Activated naive CD4-positive, alpha-beta T cell treated with anti-CD3 and anti-CD28 coated beads for 36 hours (primary cell): ENCODE measurements around the gene ONECUT3. TPM values are rescaled to one million over a fixed set of nuclear protein-coding genes. Genes with fewer than 3 reads are reported as not detected.

ENCODE experiments used
- CTCF ChIA-PET: fragments of 350-600 bp; sonication (Branson Sonifier 250); formaldehyde crosslinking; loops from one replicate; lab custom pipeline; 2021; ENCODE audit warnings: antibody characterized with exemption; lab: Charles Lee
- DNase-seq: peaks from one replicate; pipeline ENCODE4 v3.0.0-alpha.2; 2020
- H3K27ac Mint-ChIP-seq: one replicate; pipeline ENCODE4 v1.8.0; 2021; ENCODE audit warnings: mild to moderate bottlenecking, mixed read lengths
- H3K27me3 Mint-ChIP-seq: one replicate; pipeline ENCODE4 v1.8.0; 2021; ENCODE audit warnings: low read depth, mixed read lengths
- H3K36me3 Mint-ChIP-seq: one replicate; pipeline ENCODE4 v1.8.0; 2021; ENCODE audit warnings: low read depth, mixed read lengths
- H3K4me1 Mint-ChIP-seq: one replicate; pipeline ENCODE4 v1.8.0; 2021; ENCODE audit warnings: low read depth, mixed read lengths
- H3K4me3 Mint-ChIP-seq: one replicate; pipeline ENCODE4 v1.8.0; 2021; ENCODE audit warnings: mild to moderate bottlenecking, moderate library complexity, mixed read lengths
- H3K9me3 Mint-ChIP-seq: one replicate; pipeline ENCODE4 v1.8.0; 2021; ENCODE audit warnings: mixed read lengths
- intact Hi-C: fragments of 100-400 bp; cut with micrococcal nuclease; formaldehyde crosslinking; loops from one replicate; pipeline ENCODE4 v1.15.1; 2023
- total RNA-seq, 2 experiments: library from RNA; stranded (reverse); gene quantifications; one replicate each; pipeline ENCODE4 v1.2.3, GENCODE V29; 2021

The ONECUT3 gene
- total RNA-seq, 2 experiments from 2014 or later, result not detected

DNA sequence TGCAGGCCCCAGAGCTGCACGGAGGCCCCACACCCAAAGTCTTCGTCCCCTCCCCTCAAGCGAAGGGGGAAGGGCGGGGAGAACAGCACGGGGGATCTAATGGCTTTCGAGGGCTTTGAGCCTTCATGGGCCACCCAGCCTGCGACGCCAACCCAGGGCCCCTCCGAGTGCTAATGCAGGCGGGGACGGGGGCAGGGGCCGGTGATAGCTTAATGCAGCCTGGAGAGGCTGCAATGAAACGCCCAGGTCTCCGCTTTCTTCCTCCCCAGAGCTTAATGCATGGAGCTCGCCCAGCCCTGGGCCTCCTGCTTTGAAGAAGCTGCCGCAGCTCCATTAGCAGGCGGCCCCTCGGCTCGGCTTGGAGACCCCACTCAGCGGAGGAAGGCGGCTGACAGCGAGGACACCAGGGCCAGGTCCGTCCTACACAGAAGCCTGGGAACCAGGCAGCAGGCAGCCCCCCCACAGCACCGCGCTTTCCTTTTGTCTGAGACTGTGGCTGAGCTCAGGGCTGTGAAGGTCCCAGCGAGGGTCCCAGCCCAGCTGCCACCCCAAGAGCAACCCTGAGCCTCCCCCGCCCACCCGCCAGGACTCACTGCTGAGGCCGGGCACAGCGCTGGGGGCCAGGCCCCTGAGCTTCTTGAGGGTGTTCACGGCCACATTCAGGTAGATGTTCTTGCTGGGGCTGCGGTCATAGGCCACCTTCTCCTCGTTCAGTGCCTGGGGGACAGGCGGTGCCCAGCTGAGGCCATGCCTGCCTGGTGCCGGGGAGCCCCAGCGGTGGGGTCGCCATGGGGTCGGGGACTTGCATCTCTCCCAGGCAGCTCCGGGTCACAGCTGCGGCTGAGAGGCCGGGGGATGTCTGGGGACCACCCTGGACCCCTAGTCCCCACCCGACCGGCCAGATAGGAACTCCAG is 66.3 kb downstream of the ONECUT3 start:
- no peaks in the 10 kb centered on the region for H3K9me3 Mint-ChIP-seq
- H3K36me3 Mint-ChIP-seq, result peaks cover 12% of the 10 kb centered on the region
- intact Hi-C loops, result no loop called here
- DNase-seq, result no peak
- no peak overlapping the region for H3K4me3 Mint-ChIP-seq
- no peaks in the 10 kb centered on the region for H3K27me3 Mint-ChIP-seq
- no peaks in the 10 kb centered on the region for H3K4me1 Mint-ChIP-seq
- CTCF ChIA-PET, result interaction anchor here (1.2 to 1.9 kb wide), 2 partner anchors 19 to 25 kb away, joined by 3 to 10 read pairs; no protein-coding TSS in a partner anchor
- H3K27ac Mint-ChIP-seq, result no peak overlapping the region

- no peaks in the 10 kb centered on the region for H3K27me3 Mint-ChIP-seq
- peaks cover 15% of the 10 kb centered on the region for H3K36me3 Mint-ChIP-seq
- H3K9me3 Mint-ChIP-seq, result no peaks in the 10 kb centered on the region
- no peak overlapping the region for H3K4me3 Mint-ChIP-seq
- intact Hi-C loops, result no loop called here
- peaks cover 4% of the 10 kb centered on the region for H3K4me1 Mint-ChIP-seq
- no peak for DNase-seq
- CTCF ChIA-PET, result no interaction called here
- H3K27ac Mint-ChIP-seq, result no peak overlapping the region
Measured at GRCh38 chr19:1822210-1822609, 68.9 kb downstream of the ONECUT3 start.

GRCh38 chr19:1823020-1823419 is 69.7 kb downstream of the ONECUT3 start:
- Mint-ChIP-seq H3K9me3 (no peaks in the 10 kb centered on the region), H3K4me3 (no peak overlapping the region), H3K27ac (no peak overlapping the region), H3K36me3 (peaks cover 15% of the 10 kb centered on the region), H3K4me1 (peaks cover 4% of the 10 kb centered on the region), H3K27me3 (no peaks in the 10 kb centered on the region)
- DNase-seq, result no peak
- CTCF ChIA-PET, result no interaction called here
- intact Hi-C loops, result no loop called here

GRCh38 chr19:1823539-1824251 is 70.4 kb downstream of the ONECUT3 start:
- peaks cover 15% of the 10 kb centered on the region for H3K36me3 Mint-ChIP-seq
- no peak for DNase-seq
- no peaks in the 10 kb centered on the region for H3K27me3 Mint-ChIP-seq
- no peaks in the 10 kb centered on the region for H3K9me3 Mint-ChIP-seq
- H3K4me3 Mint-ChIP-seq, result no peak overlapping the region
- CTCF ChIA-PET, result interaction anchor here (1.2 to 1.4 kb wide), 2 partner anchors 12 to 42 kb away, joined by 3 read pairs; no protein-coding TSS in a partner anchor
- H3K4me1 Mint-ChIP-seq, result peaks cover 4% of the 10 kb centered on the region
- no peak overlapping the region for H3K27ac Mint-ChIP-seq
- intact Hi-C loops, result no loop called here

- Mint-ChIP-seq H3K27ac (no peak overlapping the region), H3K4me1 (peaks cover 4% of the 10 kb centered on the region), H3K4me3 (no peak overlapping the region), H3K36me3 (peaks cover 15% of the 10 kb centered on the region), H3K27me3 (no peaks in the 10 kb centered on the region), H3K9me3 (no peaks in the 10 kb centered on the region)
- CTCF ChIA-PET, result interaction anchor here (1.2 to 1.4 kb wide), 2 partner anchors 11 to 42 kb away, joined by 3 read pairs; no protein-coding TSS in a partner anchor
- intact Hi-C loops, result no loop called here
- DNase-seq, result no peak
Measured at GRCh38 chr19:1824252-1824622, 70.9 kb downstream of the ONECUT3 start.

DNA sequence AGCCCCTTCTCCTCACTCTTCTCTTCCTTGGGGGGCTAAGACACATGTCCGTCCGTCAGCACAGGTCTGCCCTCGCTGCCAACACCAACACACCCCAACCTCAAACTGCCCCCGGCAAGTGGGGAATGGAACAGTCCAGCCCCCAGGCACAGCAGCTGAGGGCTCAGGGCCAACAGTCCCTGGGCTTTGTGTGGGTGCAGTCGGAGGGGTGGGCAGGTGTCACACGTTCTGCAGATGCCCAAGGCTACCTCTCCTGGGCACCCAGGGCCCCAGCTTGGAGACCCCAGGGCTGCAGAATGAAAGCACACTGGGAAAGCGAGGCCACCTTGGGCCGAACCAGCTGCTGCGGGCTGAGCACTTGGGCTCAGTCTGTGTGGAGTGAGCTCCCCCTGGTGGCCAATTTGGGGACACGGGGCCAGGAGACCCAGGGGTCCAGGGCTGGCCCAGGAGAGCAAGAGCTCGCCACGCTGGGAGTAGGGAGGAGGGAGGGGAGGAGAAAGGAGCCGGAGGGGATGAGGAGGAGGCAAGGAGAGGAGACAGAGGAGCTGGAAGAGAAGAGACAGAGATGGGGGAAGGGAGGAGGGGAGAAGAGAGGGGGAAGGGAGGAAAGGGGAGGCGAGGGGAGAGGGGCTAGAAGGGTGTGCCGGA is 72.7 kb downstream of the ONECUT3 start:
- no peak overlapping the region for H3K4me3 Mint-ChIP-seq
- no peak overlapping the region for H3K27ac Mint-ChIP-seq
- no peaks in the 10 kb centered on the region for H3K27me3 Mint-ChIP-seq
- H3K4me1 Mint-ChIP-seq, result peaks cover 4% of the 10 kb centered on the region
- intact Hi-C loops, result loop anchor here (5.0 kb wide), 1 partner anchor 34 kb away; no protein-coding TSS in a partner anchor
- H3K36me3 Mint-ChIP-seq, result peaks cover 12% of the 10 kb centered on the region
- DNase-seq, result peak; percentile 78
- CTCF ChIA-PET, result interaction anchor here (0.6 to 4.2 kb wide), 22 partner anchors 9 to 1803 kb away, joined by 3 to 42 read pairs (median 3); partner anchors contain the start of gene REXO1
- H3K9me3 Mint-ChIP-seq, result no peaks in the 10 kb centered on the region

GRCh38 chr19:1826557-1827521 is 73.5 kb downstream of the ONECUT3 start:
- Mint-ChIP-seq H3K4me1 (peaks cover 4% of the 10 kb centered on the region), H3K9me3 (no peaks in the 10 kb centered on the region), H3K27me3 (no peaks in the 10 kb centered on the region), H3K27ac (no peak overlapping the region), H3K4me3 (no peak overlapping the region), H3K36me3 (peaks cover 12% of the 10 kb centered on the region)
- DNase-seq, result no peak
- intact Hi-C loops, result loop anchor here (5.0 kb wide), 1 partner anchor 35 kb away; no protein-coding TSS in a partner anchor
- CTCF ChIA-PET, result interaction anchor here (0.6 to 4.2 kb wide), 17 partner anchors 8 to 236 kb away, joined by 3 to 42 read pairs (median 4); partner anchors contain the start of gene REXO1

- H3K4me1 Mint-ChIP-seq, result peaks cover 4% of the 10 kb centered on the region
- intact Hi-C loops, result loop anchor here (5.0 kb wide), 1 partner anchor 35 kb away; no protein-coding TSS in a partner anchor
- CTCF ChIA-PET, result interaction anchor here (0.9 to 4.2 kb wide), 4 partner anchors 11 to 31 kb away, joined by 3 to 42 read pairs (median 6); no protein-coding TSS in a partner anchor
- no peaks in the 10 kb centered on the region for H3K27me3 Mint-ChIP-seq
- peaks cover 10% of the 10 kb centered on the region for H3K36me3 Mint-ChIP-seq
- H3K27ac Mint-ChIP-seq, result no peak overlapping the region
- no peaks in the 10 kb centered on the region for H3K9me3 Mint-ChIP-seq
- no peak overlapping the region for H3K4me3 Mint-ChIP-seq
- no peak for DNase-seq
Measured at GRCh38 chr19:1827566-1828278, 74.4 kb downstream of the ONECUT3 start.

DNA sequence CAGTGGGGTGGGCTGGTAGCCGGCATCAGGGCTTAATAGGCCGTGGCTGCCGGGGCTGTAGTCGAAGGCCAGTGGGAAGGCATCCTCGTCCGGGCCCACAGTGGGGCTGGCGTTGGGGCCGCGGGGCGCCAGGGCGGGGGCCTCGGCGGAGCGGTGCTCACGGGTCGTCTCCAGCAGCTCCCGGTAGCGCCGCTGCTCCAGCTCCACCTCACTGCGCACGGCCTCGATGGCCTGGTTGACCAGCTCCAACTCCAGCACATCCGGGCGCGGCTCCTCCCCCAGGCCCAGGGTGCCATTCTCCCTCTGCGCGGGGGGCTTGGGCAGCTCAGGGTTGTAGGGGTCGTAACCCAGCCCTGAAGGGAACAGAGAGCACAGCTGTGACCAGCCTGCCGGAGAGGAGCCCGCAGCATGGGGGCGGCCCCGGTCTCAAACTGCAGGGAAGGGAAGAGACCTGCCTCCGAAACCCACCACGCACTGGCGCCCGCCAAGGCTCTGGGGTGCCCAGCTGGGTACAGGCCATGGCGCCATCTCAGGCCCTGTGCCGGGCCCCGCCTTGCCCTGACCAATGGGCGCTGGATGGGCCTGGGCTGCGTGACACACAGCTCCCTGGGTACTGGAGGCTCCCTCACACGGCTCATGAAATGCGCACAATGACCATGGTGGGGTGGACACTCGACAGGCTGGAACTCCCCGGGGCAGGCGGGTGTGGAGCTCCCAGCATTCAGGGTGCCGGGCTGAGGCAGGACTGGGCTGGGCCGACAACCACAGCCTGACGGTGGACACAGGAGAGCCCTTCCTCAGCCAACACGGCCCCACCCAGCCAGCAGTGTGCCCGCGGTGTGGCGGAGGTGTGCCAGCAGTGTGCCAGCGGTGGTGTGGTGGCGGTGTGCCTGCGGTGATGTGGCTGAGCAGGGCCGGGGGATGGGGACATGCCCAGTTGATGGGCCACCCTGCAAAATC is 75.3 kb downstream of the ONECUT3 start:
- no peaks in the 10 kb centered on the region for H3K9me3 Mint-ChIP-seq
- intact Hi-C loops, result loop anchor here (5.0 kb wide), 1 partner anchor 36 kb away; no protein-coding TSS in a partner anchor
- peaks cover 6% of the 10 kb centered on the region for H3K4me1 Mint-ChIP-seq
- no peak for DNase-seq
- no peak overlapping the region for H3K27ac Mint-ChIP-seq
- peaks cover 8% of the 10 kb centered on the region for H3K36me3 Mint-ChIP-seq
- no peaks in the 10 kb centered on the region for H3K27me3 Mint-ChIP-seq
- CTCF ChIA-PET, result interaction anchor here (0.9 to 4.2 kb wide), 4 partner anchors 10 to 32 kb away, joined by 3 to 42 read pairs (median 6); no protein-coding TSS in a partner anchor
- H3K4me3 Mint-ChIP-seq, result no peak overlapping the region

GRCh38 chr19:1829958-1830357 is 76.7 kb downstream of the ONECUT3 start:
- CTCF ChIA-PET, result interaction anchor here (0.6 to 0.7 kb wide), 2 partner anchors 150 to 1400 kb away, joined by 3 to 4 read pairs; no protein-coding TSS in a partner anchor
- Mint-ChIP-seq H3K27ac (no peak overlapping the region), H3K4me3 (no peak overlapping the region), H3K9me3 (no peaks in the 10 kb centered on the region), H3K27me3 (no peaks in the 10 kb centered on the region), H3K4me1 (peaks cover 8% of the 10 kb centered on the region), H3K36me3 (peaks cover 5% of the 10 kb centered on the region)
- DNase-seq, result no peak
- intact Hi-C loops, result loop anchor here (5.0 kb wide), 1 partner anchor 38 kb away; no protein-coding TSS in a partner anchor
